ENCODE results near the gene SDR39U1.

SDR39U1 gene

GRCh38 chr14:24390701-24391468 is 51.7 kb downstream of the SDR39U1 start:
- TF ChIP-seq POLR2A (IDR thresholded peaks at IDR 0.05; ENCODE audit: low read depth, low read length) (no peak), POLR2AphosphoS5 (IDR thresholded peaks at IDR 0.05; ENCODE audit: low read depth, low read length) (no peak), TAF1 (IDR thresholded peaks at IDR 0.05; ENCODE audit: borderline replicate concordance, low read depth, low read length) (no peak)
- DNase-seq (ENCODE audit: insufficient read length), result no peak
- no peak for FAIRE-seq
